WTC11 (cell line): ENCODE results near the gene DHRS1.

Source experiments
- CTCF ChIP-seq: fragments of 200-600 bp; IDR thresholded peaks from 2 replicates; pipeline ENCODE4 v1.8.0; 2022; ENCODE audit warnings: antibody characterized with exemption
- JUN ChIP-seq: sonication (generic); formaldehyde crosslinking; IDR thresholded peaks from 2 replicates; pipeline ENCODE4 v1.8.0; 2023; ENCODE audit warnings: mild to moderate bottlenecking, missing genetic modification reagents
- MAX ChIP-seq: sonication (generic); formaldehyde crosslinking; IDR thresholded peaks from 2 replicates; pipeline ENCODE4 v1.8.0; 2022; ENCODE audit warnings: mild to moderate bottlenecking, missing genetic modification reagents
- SP1 ChIP-seq: sonication (generic); formaldehyde crosslinking; conservative IDR thresholded peaks from 2 replicates; pipeline ENCODE4 v1.8.1; 2022; ENCODE audit warnings: missing genetic modification reagents
- TEAD4 ChIP-seq: sonication (generic); formaldehyde crosslinking; IDR thresholded peaks from 2 replicates; pipeline ENCODE4 v1.8.0; 2022; ENCODE audit warnings: mild to moderate bottlenecking, missing genetic modification reagents

- TF ChIP-seq TEAD4 (CRISPR knock-in tag): no peak
- TF ChIP-seq CTCF: peak; percentile 84
- TF ChIP-seq JUN (CRISPR knock-in tag): no peak
- no peak for TF ChIP-seq SP1 (CRISPR knock-in tag)
- TF ChIP-seq MAX (CRISPR knock-in tag): no peak
Measured at GRCh38 chr14:24307575-24308341, 8.2 kb upstream of the DHRS1 start, which contains the start of gene CIDEB.
